HepG2 (cell line): ENCODE measurements around the gene TASOR.

Source experiments
- CREB1 ChIP-seq, 2 experiments: fragments of 450-650 bp in 1 of 2; IDR thresholded peaks; 2 replicates each; pipeline ENCODE4 v1.6.1; 2016 to 2017; ENCODE audit warnings: control low read depth in 1 of 2, mild to moderate bottlenecking in 1 of 2, missing compliant biosample characterization in 1 of 2, missing genetic modification characterization in 1 of 2
- HNRNPLL ChIP-seq: fragments of 200-400 bp; formaldehyde crosslinking; IDR thresholded peaks from 2 replicates; pipeline ENCODE4 v1.6.1; 2017; ENCODE audit warnings: mild to moderate bottlenecking, low read depth, low read length; ENCODE audit not compliant: poor library complexity, severe bottlenecking
- TARDBP ChIP-seq: sonication (generic); formaldehyde crosslinking; IDR thresholded peaks from 2 replicates; pipeline ENCODE4 v1.8.0; 2022; ENCODE audit warnings: mild to moderate bottlenecking, missing genetic modification reagents
- ZSCAN29 ChIP-seq: sonication (generic); formaldehyde crosslinking; conservative IDR thresholded peaks from 2 replicates; pipeline ENCODE4 v1.4.0; 2020; ENCODE audit warnings: mild to moderate bottlenecking, missing genetic modification reagents
- ZZZ3 ChIP-seq: sonication (generic); formaldehyde crosslinking; IDR thresholded peaks from 2 replicates; pipeline ENCODE4 v1.4.0; 2020; ENCODE audit warnings: missing genetic modification reagents, mild to moderate bottlenecking, borderline replicate concordance
- TF ChIP-seq, protein P1 (sequence below): sonication (generic); formaldehyde crosslinking; IDR thresholded peaks from 2 replicates; pipeline ENCODE4 v1.5.0; 2020; ENCODE audit warnings: mild to moderate bottlenecking, missing genetic modification reagents, moderate library complexity
- TF ChIP-seq, protein P2 (sequence below): sonication (generic); formaldehyde crosslinking; IDR thresholded peaks from 2 replicates; pipeline ENCODE4 v1.9.0; 2022; ENCODE audit warnings: missing genetic modification reagents, mild to moderate bottlenecking, borderline replicate concordance

DNA sequence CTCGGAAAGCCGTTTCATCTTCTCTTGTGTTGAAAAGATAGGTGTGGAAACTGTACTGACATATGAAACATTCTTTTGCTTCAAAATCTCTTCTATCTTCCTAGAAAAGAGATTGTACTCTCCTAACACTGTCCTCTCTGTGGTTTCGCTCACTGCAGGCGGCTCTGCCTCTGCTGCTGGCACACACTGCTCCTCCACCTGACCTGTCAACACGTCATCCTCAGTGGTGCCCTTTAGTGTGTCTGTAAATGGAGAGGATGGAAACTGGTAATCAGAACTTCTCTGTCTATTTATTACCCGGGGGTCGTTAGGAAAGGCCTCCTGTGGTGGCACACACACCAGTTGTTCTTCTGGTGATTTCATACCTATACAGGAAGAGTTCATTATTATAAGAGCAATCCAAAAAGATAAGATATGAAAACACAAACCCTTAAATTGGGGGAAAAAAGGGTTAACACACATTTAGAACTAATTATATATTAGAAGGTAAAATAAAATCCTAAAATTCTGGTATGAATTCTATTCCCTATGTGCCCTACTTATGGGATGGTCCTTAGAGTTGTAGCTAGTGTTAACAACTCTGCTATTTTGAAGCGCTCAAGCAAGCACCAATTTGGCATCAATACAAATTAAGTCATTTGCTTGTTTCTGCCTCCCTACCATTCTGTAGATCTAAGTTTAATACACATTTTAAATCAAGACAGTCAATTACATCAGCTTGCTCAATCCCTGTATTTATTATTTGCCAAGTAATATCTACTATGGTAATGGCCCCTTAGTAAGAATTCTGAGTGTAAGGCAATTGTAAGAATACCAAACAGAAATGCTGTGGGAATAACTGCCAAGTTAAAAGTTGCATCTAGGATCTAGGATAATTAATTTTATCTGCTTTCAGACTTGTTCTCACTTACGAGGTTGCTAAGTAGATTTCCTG, 49.2 kb downstream of the TASOR start:
- no peak for TF ChIP-seq ZZZ3
- TF ChIP-seq, protein P1, sequence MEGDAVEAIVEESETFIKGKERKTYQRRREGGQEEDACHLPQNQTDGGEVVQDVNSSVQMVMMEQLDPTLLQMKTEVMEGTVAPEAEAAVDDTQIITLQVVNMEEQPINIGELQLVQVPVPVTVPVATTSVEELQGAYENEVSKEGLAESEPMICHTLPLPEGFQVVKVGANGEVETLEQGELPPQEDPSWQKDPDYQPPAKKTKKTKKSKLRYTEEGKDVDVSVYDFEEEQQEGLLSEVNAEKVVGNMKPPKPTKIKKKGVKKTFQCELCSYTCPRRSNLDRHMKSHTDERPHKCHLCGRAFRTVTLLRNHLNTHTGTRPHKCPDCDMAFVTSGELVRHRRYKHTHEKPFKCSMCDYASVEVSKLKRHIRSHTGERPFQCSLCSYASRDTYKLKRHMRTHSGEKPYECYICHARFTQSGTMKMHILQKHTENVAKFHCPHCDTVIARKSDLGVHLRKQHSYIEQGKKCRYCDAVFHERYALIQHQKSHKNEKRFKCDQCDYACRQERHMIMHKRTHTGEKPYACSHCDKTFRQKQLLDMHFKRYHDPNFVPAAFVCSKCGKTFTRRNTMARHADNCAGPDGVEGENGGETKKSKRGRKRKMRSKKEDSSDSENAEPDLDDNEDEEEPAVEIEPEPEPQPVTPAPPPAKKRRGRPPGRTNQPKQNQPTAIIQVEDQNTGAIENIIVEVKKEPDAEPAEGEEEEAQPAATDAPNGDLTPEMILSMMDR (CRISPR knock-in tag) = no peak
- no peak for TF ChIP-seq CREB1 (IDR thresholded peaks at IDR 0.05)
- TF ChIP-seq CREB1 (CRISPR knock-in tag; IDR thresholded peaks at IDR 0.05) = no peak
- TF ChIP-seq TARDBP (CRISPR knock-in tag) = no peak
- no peak for TF ChIP-seq ZSCAN29 (CRISPR knock-in tag)
- TF ChIP-seq, protein P2, sequence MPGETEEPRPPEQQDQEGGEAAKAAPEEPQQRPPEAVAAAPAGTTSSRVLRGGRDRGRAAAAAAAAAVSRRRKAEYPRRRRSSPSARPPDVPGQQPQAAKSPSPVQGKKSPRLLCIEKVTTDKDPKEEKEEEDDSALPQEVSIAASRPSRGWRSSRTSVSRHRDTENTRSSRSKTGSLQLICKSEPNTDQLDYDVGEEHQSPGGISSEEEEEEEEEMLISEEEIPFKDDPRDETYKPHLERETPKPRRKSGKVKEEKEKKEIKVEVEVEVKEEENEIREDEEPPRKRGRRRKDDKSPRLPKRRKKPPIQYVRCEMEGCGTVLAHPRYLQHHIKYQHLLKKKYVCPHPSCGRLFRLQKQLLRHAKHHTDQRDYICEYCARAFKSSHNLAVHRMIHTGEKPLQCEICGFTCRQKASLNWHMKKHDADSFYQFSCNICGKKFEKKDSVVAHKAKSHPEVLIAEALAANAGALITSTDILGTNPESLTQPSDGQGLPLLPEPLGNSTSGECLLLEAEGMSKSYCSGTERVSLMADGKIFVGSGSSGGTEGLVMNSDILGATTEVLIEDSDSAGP (CRISPR knock-in tag) = no peak
- TF ChIP-seq HNRNPLL = no peak
